Activated CD4-positive, alpha-beta T cell treated with anti-CD3 and anti-CD28 coated beads for 48 hours (primary cell): ENCODE measurements around the gene FAM170B.

ENCODE experiments used
- DNase-seq: peaks from one replicate; pipeline ENCODE4 v3.0.0-alpha.2; 2020

Gene FAM170B

GRCh38 chr10:49133706-49134248, at the start of gene FAM170B:
TSS of gene FAM170B (minus strand) at chr10:49134021. CDS start at chr10:49133918, 103 bp downstream.
- no peak for DNase-seq

GRCh38 chr10:49182776-49183175, 49.0 kb upstream of the FAM170B start:
- no peak for DNase-seq

- DNase-seq = no peak
Observed at GRCh38 chr10:49180444-49180860, 46.6 kb upstream of the FAM170B start.

- DNase-seq = peak; percentile 28
Observed at GRCh38 chr10:49179699-49180443, 46.0 kb upstream of the FAM170B start.

GRCh38 chr10:49178489-49179471, 45.0 kb upstream of the FAM170B start:
- no peak for DNase-seq

GRCh38 chr10:49177391-49178355, 43.9 kb upstream of the FAM170B start:
- peak; percentile 81 for DNase-seq

- DNase-seq = no peak
Observed at GRCh38 chr10:49176310-49177268, 42.8 kb upstream of the FAM170B start.

- no peak for DNase-seq
Observed at GRCh38 chr10:49175587-49176309, 41.9 kb upstream of the FAM170B start.

- DNase-seq = no peak
Observed at GRCh38 chr10:49174926-49175500, 41.2 kb upstream of the FAM170B start.

- no peak for DNase-seq
Observed at GRCh38 chr10:49174261-49174925, 40.6 kb upstream of the FAM170B start.

- DNase-seq = no peak
Observed at GRCh38 chr10:49173853-49174252, 40.0 kb upstream of the FAM170B start.

- no peak for DNase-seq
Observed at GRCh38 chr10:49173201-49173772, 39.5 kb upstream of the FAM170B start.

GRCh38 chr10:49172777-49173132, 38.9 kb upstream of the FAM170B start:
- no peak for DNase-seq

- DNase-seq = no peak
Observed at GRCh38 chr10:49172061-49172776, 38.4 kb upstream of the FAM170B start.

GRCh38 chr10:49171326-49172060, 37.7 kb upstream of the FAM170B start:
- DNase-seq = no peak

- DNase-seq = no peak
Observed at GRCh38 chr10:49170632-49171325, 37.0 kb upstream of the FAM170B start.

- DNase-seq = no peak
Observed at GRCh38 chr10:49169776-49170175, 36.0 kb upstream of the FAM170B start.
